ENCODE measurements around the gene CMC2. TPM values are rescaled to one million over a fixed set of nuclear protein-coding genes. Genes with fewer than 3 reads are reported as not detected.
A peak's percentile ranks its signal among the peaks of the same experiment; 100 is the strongest.

The CMC2 gene
- polyA plus RNA-seq (ENCODE audit: insufficient read depth in 1 of 5, insufficient read length in 5 of 5, low replicate concordance in 1 of 5): 10 to 100 TPM; 37.4 to 60.7 (median 47.1) TPM
- long read RNA-seq, donor 1, full-length matches to known transcripts: 41 of 50 reads
- long read RNA-seq, donor 1, partial matches to known transcripts: 0 of 50 reads
- long read RNA-seq, donor 1, other reads (novel, unspliced or antisense): 9 of 50 reads
- long read RNA-seq, donor 2, full-length matches to known transcripts: 29 of 36 reads
- long read RNA-seq, donor 2, partial matches to known transcripts: 0 of 36 reads
- long read RNA-seq, donor 2, other reads (novel, unspliced or antisense): 7 of 36 reads
- long read RNA-seq, donor 3, full-length matches to known transcripts: 33 of 33 reads
- long read RNA-seq, donor 3, partial matches to known transcripts: 0 of 33 reads
- long read RNA-seq, donor 3, other reads (novel, unspliced or antisense): 0 of 33 reads
- long read RNA-seq, donor 4, full-length matches to known transcripts: 9 of 9 reads
- long read RNA-seq, donor 4, partial matches to known transcripts: 0 of 9 reads
- long read RNA-seq, donor 4, other reads (novel, unspliced or antisense): 0 of 9 reads
- long read RNA-seq, donor 5, full-length matches to known transcripts: 29 of 39 reads
- long read RNA-seq, donor 5, partial matches to known transcripts: 0 of 39 reads
- long read RNA-seq, donor 5, other reads (novel, unspliced or antisense): 10 of 39 reads
- long read RNA-seq, donor 6, full-length matches to known transcripts: 33 of 48 reads
- long read RNA-seq, donor 6, partial matches to known transcripts: 5 of 48 reads
- long read RNA-seq, donor 6, other reads (novel, unspliced or antisense): 10 of 48 reads
- long read RNA-seq, donor 7, full-length matches to known transcripts: 18 of 25 reads
- long read RNA-seq, donor 7, partial matches to known transcripts: 0 of 25 reads
- long read RNA-seq, donor 7, other reads (novel, unspliced or antisense): 7 of 25 reads
- long read RNA-seq, donor 8, full-length matches to known transcripts: 8 of 8 reads
- long read RNA-seq, donor 8, partial matches to known transcripts: 0 of 8 reads
- long read RNA-seq, donor 8, other reads (novel, unspliced or antisense): 0 of 8 reads

- DNase-seq: peak; percentile 100
These were observed at the start of gene CMC2, which contains the start of gene CENPN for GRCh38 chr16:81006813-81007695. CMC2 (minus strand) TSS chr16:81006885; CDS start chr16:80997394, 9,491 bp downstream. CENPN (plus strand) TSS chr16:81007214; CDS start chr16:81011940, 4,726 bp downstream.

GRCh38 chr16:81053761-81054160, 47.1 kb upstream of the CMC2 start:
- no peak for DNase-seq

- DNase-seq: no peak
These were observed 36.1 kb upstream of the CMC2 start for GRCh38 chr16:81042821-81043220.

DNA sequence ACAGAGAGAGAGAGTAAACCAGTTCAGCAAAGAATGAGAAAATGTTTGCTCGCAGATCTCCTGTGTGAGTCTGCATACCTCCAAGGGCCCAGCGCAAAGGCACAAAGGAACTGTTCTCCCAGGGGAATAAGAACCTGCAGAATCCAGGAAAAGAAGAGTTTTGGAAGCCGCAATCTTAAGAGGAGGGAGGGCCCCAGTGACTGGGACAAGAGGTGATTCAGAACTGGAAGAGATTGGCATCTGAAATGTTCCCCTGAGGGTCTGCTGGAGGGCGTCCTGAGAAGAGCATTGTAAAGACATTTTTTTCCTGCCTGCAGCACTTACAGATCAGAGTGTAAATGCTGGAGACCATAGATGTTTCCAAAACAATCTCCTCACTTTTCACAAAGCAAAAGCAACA, 35.0 kb upstream of the CMC2 start:
- no peak for DNase-seq

DNA sequence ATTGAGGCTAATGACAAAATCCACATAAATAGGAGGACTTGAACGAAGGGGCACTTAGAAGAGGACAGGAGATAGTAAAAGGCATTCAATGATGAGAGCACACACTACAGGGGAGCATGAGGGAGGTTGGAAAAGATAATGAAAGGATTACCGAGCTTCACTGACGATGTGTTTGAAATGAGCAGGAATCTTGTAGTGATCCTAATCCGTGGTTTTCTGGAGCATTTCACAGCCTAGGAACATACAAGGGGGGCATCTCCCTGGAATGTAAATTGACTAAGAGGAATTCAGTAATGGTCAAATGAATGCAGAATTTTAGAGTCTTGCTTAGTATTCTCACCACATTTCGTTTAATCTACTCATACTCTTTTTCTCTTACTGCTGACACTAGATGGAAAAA, 34.2 kb upstream of the CMC2 start:
- no peak for DNase-seq

DNA sequence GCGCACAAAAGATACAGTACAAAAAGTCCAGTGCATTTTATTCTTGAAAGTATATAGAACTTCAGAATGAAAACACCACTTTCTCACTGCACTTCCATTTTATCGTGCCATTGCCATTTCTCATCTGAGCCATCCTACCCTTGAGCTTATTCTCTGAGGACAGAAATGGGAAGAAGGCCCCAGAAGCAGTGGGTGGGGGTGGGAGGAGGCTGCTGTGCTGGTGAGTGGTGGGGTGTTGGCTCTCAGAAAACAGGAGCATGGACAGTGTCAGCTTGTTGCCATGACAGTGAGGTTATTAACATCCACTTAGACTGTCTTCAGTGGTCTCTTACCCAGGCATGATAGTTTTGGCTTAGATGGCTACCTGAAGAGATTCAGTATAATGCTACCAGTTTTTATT, 33.4 kb upstream of the CMC2 start:
- no peak for DNase-seq

DNA sequence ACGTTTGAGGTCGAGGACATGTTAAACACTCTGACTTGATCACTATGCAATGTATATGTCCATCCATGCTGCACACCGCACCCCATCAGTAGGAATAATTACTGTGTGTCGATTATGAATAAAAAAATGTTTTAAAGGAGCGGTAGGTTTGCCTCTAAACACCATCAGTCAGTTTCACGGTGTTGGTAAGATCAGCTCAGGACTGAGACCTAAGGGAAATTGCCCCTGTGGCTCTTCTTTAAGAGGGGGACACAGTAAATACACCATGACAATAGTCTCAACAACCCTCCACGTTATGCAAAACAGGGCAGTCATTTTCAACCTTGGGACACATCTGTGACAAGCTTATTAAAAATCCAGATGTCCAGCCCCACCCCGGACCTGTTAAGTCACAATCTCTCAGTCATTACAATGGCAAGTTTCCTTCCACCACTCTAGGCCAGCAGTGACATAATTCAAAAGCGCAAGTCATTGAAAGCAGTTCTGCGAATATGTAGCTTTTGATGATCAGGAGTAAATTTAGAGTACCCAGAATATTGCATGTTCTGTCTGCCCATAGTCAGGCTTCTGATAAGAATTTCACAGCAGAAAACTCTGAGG, 30.2 kb upstream of the CMC2 start:
- no peak for DNase-seq

DNA sequence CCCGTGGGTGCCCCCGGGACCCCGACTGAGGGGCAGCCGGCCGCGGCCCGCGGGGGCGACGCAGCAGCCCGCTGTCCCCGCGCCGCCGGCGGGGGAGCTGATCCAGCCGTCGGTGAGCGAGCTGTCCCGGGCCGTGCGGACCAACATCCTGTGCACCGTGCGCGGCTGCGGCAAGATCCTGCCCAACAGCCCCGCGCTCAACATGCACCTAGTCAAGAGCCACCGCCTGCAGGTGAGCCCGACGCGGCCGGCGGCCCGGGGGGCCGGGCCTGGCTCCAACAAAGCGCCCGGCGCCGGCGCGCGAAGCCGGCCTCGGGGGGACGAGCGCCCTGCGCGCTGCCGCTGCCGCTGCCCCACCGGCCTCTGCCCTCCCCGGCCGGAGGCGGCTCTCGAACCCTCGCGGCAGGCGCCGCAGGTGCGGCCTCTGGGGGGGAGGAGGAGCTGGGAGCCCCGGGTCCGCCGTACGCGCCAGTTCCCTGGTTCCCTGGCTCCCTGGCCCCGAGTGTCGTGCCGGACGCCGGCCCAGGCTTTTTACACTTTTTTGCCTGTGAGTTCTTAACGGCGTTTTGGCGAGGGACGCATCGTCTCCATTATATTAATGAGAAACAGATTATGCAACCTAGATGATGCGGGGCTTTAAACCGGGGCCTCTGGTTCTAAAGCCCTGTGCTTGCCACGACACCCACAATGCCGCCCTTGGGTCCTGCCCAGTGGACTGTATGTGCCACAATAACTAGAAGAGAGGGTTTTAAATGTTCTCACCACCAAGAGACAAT, 29.5 kb upstream of the CMC2 start:
- DNase-seq: peak; percentile 19 to 37

GRCh38 chr16:81035398-81035974, 28.8 kb upstream of the CMC2 start, which contains the start of gene ATMIN:
ATMIN (plus strand) TSS chr16:81035842; CDS start chr16:81035871, 29 bp downstream.
- DNase-seq: peak; percentile 81 to 85

GRCh38 chr16:81029930-81030604, 23.4 kb upstream of the CMC2 start:
- no peak for DNase-seq

GRCh38 chr16:81026429-81026828, 19.7 kb upstream of the CMC2 start:
- no peak for DNase-seq

DNA sequence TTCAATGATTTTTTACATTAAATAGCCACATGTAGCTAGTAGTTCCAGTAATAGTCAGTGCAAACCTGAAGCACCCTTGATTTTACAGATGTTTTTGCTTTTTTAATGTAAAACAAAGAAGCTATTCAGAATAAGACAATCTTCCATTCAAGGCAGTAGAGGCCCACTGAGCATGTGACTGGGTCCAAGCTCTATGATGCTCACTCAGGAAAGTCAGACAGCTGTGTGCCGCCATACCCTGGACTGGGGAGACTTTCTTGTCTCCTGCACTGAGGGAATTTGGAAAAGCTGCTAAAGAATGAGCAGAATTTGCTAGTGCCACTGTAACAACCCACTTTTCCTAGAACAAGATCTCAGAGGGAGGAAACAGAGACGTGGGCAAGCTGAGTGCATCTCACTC, 11.8 kb upstream of the CMC2 start:
- no peak for DNase-seq

DNA sequence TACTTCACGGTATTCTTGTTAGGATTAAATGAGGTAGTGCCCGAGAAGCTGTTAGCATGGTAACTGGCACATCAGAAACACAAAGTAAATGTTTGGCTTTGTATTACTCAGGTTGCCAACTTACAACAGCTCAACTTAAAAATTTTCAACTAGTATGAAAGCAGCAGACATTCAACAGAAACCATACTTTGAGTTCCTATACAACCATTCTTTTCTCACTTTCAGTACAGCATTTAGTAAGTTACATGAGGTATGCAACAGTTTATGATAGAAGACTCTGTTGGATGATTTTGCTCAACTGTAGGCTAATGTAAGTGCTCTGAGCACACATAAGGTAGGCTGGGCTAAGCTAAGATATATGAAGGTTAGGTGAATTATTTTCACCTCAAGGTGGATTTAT, 8.0 kb upstream of the CMC2 start:
- no peak for DNase-seq

GRCh38 chr16:81012974-81013373, 6.3 kb upstream of the CMC2 start:
- DNase-seq: no peak

- no peak for DNase-seq
These were observed 1.8 kb upstream of the CMC2 start for GRCh38 chr16:81008505-81008789.

DNA sequence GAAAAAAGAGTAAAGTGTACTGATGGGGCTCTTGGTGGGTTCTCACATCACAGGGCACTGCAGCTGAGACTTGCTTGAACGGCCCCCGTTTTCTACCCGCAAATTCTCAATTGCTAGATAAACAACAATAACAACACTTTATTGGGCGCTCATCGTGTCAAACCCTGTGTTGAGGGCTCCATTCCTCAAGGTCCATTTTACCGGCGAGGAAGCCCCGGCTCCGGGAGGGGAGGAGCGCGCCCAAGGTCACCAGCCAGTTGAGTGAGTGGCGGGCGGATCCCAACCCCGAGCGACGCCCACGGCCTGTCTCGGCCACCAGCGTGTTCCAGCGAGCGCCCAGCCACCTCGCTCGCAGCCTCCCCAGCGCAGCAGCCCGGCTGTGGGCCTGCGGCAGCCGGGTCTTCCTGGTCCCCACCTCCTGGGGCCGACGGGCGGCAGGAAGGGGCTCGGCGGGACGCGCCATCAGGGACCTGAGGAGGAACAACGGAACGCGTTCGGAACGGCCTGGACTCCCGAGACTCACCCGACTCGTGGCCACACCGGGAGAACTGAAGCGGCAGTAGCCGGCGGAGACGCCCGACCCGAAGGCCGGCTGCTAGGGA, 373 bp downstream of the CMC2 start:
- DNase-seq: peak in 1 of 2 donors; percentile 19

- no peak for DNase-seq
These were observed 999 bp downstream of the CMC2 start for GRCh38 chr16:81005610-81006161.

- peak in 1 of 2 donors; percentile 47 for DNase-seq
These were observed 1.9 kb downstream of the CMC2 start for GRCh38 chr16:81004646-81005353.

Data from right lung (tissue), 10 donors.